ENCODE data around the gene RTP3. TPM values are rescaled to one million over a fixed set of nuclear protein-coding genes. Genes with fewer than 3 reads are reported as not detected.

RTP3 gene
- total RNA-seq, 4 donors from 2014 or later, result not detected

- H3K4me1 ChIP-seq, result peaks cover 0 to 4% (median 0%) of the 10 kb centered on the region in 4 donors
- H3K36me3 ChIP-seq, result peaks cover 0 to 28% (median 0%) of the 10 kb centered on the region in 4 donors
- 91% methylated on average over 2 of the region's 2 CpGs for WGBS
- H3K4me3 ChIP-seq, result no peak overlapping the region
- no peak overlapping the region for H3K27ac ChIP-seq (replicated peaks in 1 of 4)
- intact Hi-C loops (cut with DNase I), result no loop called here
- no peaks in the 10 kb centered on the region for H3K27me3 ChIP-seq
- no peak for DNase-seq (ENCODE audit: extremely low spot score)
- no peaks in the 10 kb centered on the region for H3K9me3 ChIP-seq
- TF ChIP-seq CTCF (IDR thresholded peaks at IDR 0.05) (no peak), EP300 (IDR thresholded peaks at IDR 0.05) (no peak), POLR2AphosphoS5 (IDR thresholded peaks at IDR 0.05) (no peak), POLR2A (IDR thresholded peaks at IDR 0.05; ENCODE audit: low read depth) (no peak)
These were observed 44.6 kb downstream of the RTP3 start for GRCh38 chr3:46542344-46542743.

GRCh38 chr3:46542801-46543201 is 45.0 kb downstream of the RTP3 start:
- H3K36me3 ChIP-seq, result peaks cover 0 to 23% (median 0%) of the 10 kb centered on the region in 4 donors
- DNase-seq (ENCODE audit: extremely low spot score), result peak; percentile 79
- H3K4me1 ChIP-seq, result peaks cover 0 to 4% (median 0%) of the 10 kb centered on the region in 4 donors
- no peaks in the 10 kb centered on the region for H3K9me3 ChIP-seq
- no peak for TF ChIP-seq POLR2AphosphoS5 (IDR thresholded peaks at IDR 0.05)
- TF ChIP-seq CTCF (IDR thresholded peaks at IDR 0.05), result no peak
- TF ChIP-seq POLR2A (IDR thresholded peaks at IDR 0.05; ENCODE audit: low read depth), result no peak
- TF ChIP-seq EP300 (IDR thresholded peaks at IDR 0.05), result no peak
- no peak overlapping the region for H3K4me3 ChIP-seq
- no peak overlapping the region for H3K27ac ChIP-seq (replicated peaks in 1 of 4)
- intact Hi-C loops (cut with DNase I), result no loop called here
- WGBS, result 86% methylated on average over 5 of the region's 5 CpGs
- no peaks in the 10 kb centered on the region for H3K27me3 ChIP-seq

GRCh38 chr3:46544771-46545503 is 47.2 kb downstream of the RTP3 start:
- H3K4me3 ChIP-seq, result no peak overlapping the region
- DNase-seq (ENCODE audit: extremely low spot score), result peak; percentile 81
- no peak overlapping the region for H3K27ac ChIP-seq (replicated peaks in 1 of 4)
- H3K27me3 ChIP-seq, result peaks cover 0 to 3% (median 0%) of the 10 kb centered on the region in 4 donors
- H3K36me3 ChIP-seq, result peaks cover 0 to 21% (median 0%) of the 10 kb centered on the region in 4 donors
- intact Hi-C loops (cut with DNase I), result no loop called here
- WGBS, result 87% methylated on average over 17 of the region's 17 CpGs
- H3K4me1 ChIP-seq, result no peaks in the 10 kb centered on the region
- TF ChIP-seq EP300 (IDR thresholded peaks at IDR 0.05) (no peak), POLR2AphosphoS5 (IDR thresholded peaks at IDR 0.05) (no peak), POLR2A (IDR thresholded peaks at IDR 0.05; ENCODE audit: low read depth) (no peak), CTCF (IDR thresholded peaks at IDR 0.05) (no peak)
- no peaks in the 10 kb centered on the region for H3K9me3 ChIP-seq

GRCh38 chr3:46545818-46546630 is 48.2 kb downstream of the RTP3 start:
- no peaks in the 10 kb centered on the region for H3K9me3 ChIP-seq
- no peaks in the 10 kb centered on the region for H3K4me1 ChIP-seq
- DNase-seq (ENCODE audit: extremely low spot score), result peak; percentile 89
- intact Hi-C loops (cut with DNase I), result no loop called here
- H3K36me3 ChIP-seq, result peaks cover 0 to 29% (median 0%) of the 10 kb centered on the region in 4 donors
- 81% methylated on average over 6 of the region's 6 CpGs for WGBS
- H3K4me3 ChIP-seq, result no peak overlapping the region
- TF ChIP-seq CTCF (IDR thresholded peaks at IDR 0.05) (no peak), POLR2AphosphoS5 (IDR thresholded peaks at IDR 0.05) (no peak), POLR2A (IDR thresholded peaks at IDR 0.05; ENCODE audit: low read depth) (no peak), EP300 (IDR thresholded peaks at IDR 0.05) (no peak)
- H3K27me3 ChIP-seq, result peaks cover 0 to 10% (median 0%) of the 10 kb centered on the region in 4 donors
- no peak overlapping the region for H3K27ac ChIP-seq (replicated peaks in 1 of 4)
